Motor neuron (in vitro differentiated cells): Measurements from ENCODE around the gene ZC3H7A. TPM values are rescaled to one million over a fixed set of nuclear protein-coding genes. Genes with fewer than 3 reads are reported as not detected.

Experiments
- ATAC-seq, 8 experiments: fragments of 200-7000 bp; cut with Tn5 transposase; replicated peaks in 6 of 8; 2 replicates each; pipeline ENCODE4 v1.8.0; 2021; ENCODE audit warnings: mild to moderate bottlenecking in 8 of 8, moderate library complexity in 8 of 8
- H3K27ac ChIP-seq, 2 donors: fragments of 250-450 bp; sonication (Bioruptor Pico); 2 replicates each; pipeline ENCODE4 v1.9.0; 2021; ENCODE audit warnings: antibody characterized with exemption in 2 of 2, mild to moderate bottlenecking in 2 of 2, moderate library complexity in 1 of 2
- H3K4me1 ChIP-seq, 2 donors: fragments of 250-450 bp; sonication (Bioruptor Pico); replicated peaks in 1 of 2; 2 replicates each; pipeline ENCODE4 v1.6.1; 2021; ENCODE audit warnings: antibody characterized with exemption in 2 of 2, mild to moderate bottlenecking in 2 of 2, moderate library complexity in 1 of 2
- H3K4me3 ChIP-seq, 5 donors: fragments of 250-450 bp; sonication (Bioruptor Pico); 2 replicates each; pipeline ENCODE4 v1.9.0; 2021; ENCODE audit warnings: antibody characterized with exemption in 5 of 5, mild to moderate bottlenecking in 5 of 5, moderate library complexity in 4 of 5
- WGBS, 10 experiments: fragments of 450-650 bp; shearing (Covaris generic); methylation state at CpG; one replicate each; pipeline ENCODE4 v1.0.0; 2022; 5-methylcytosine and 5-hydroxymethylcytosine counted together
- in situ Hi-C, 9 experiments: fragments of 400-800 bp; cut with MboI; loops; one replicate each; pipeline ENCODE4 v1.15.0; 2021; ENCODE audit warnings: low sequenced_read_pairs in 9 of 9, low pct_unique_long_range_greater_than_20kb in 2 of 9; ENCODE audit not compliant: unreplicated experiment in 9 of 9
- total RNA-seq, 8 experiments: library from RNA; unstranded; fragments of 300-600 nt; gene quantifications; 2 replicates each; pipeline versions ENCODE4 v1.2.3 to v1.2.4, GENCODE V29; 2022

The ZC3H7A gene
- total RNA-seq, 8 experiments from 2014 or later: 23.0 to 82.7 (median 39.3) TPM

DNA sequence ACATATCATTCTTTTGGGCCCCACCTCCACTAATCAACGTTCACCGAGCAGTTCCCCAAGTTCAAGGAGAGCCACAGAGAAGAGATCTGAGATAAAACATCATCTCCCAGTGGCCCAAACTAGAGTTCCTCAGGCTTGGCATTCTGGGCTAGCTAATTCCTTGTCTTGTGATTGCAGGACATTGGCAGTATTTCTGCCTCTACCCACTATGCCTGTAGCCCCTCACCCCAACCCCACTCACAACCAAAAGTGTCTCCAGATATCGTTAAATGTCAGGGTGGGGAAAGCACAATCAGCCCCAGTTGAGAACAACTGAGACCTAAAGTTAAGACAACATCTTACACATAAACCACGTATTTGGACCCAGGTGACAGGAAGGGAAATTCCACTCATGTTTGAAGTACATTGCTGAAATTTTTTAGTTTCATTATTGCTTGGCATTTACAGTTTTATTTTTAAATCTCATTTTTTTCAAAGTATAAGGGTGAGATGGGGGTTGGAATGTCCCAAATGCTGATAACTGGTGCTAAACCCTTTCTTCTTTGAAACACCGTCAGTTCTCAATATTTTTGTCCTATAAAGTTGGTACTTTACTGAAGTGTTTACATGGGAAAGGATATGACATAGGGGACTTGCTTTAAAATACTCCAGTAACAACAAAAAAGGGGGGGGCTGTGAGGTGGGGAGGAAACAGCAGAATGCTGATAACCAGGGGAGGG lies 13.6 kb downstream of the ZC3H7A start:
- Histone ChIP-seq H3K4me3 (no peak overlapping the region), H3K27ac (no peak overlapping the region), H3K4me1 (peaks cover 0 to 7% of the 10 kb centered on the region in 2 donors)
- in situ Hi-C loops: no loop called here
- WGBS, 10 experiments: 20 to 100% (median 87%) methylated on average over 1 to 5 of the region's 5 CpGs; no CpG with 5 or more reads in 1 of the 10 experiments
- ATAC-seq: peak in 3 of 8 experiments; percentile 25 to 43 (median 40)

DNA sequence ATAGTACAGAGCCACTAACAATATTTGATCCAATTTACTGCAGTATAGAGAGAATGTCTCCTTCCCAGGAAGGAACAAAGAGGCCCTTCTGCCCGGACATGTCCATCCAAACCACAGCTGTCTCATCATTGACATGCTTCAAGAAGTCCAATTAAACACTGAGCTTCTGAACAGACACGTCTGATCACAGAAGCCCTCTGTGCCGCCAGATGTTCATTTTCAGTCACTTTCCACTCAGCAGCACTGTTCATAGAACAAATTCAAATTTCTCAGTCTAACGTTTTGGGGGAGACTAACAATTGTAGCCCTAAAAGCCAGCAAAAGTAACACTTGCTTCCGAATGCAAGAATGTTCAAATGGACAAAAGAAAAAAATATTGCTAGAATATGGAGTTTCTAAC lies 15.3 kb downstream of the ZC3H7A start:
- 17 to 75% (median 56%) methylated on average over 2 to 5 of the region's 5 CpGs; no CpG with 5 or more reads in 3 of the 10 experiments for WGBS, 10 experiments
- ATAC-seq: peak in 3 of 8 experiments; percentile 17 to 39 (median 35)
- Histone ChIP-seq H3K4me1 (peaks cover 0 to 7% of the 10 kb centered on the region in 2 donors), H3K27ac (peak overlapping the region in 1 of 2 donors; percentile 4), H3K4me3 (no peak overlapping the region)
- in situ Hi-C loops: no loop called here

DNA sequence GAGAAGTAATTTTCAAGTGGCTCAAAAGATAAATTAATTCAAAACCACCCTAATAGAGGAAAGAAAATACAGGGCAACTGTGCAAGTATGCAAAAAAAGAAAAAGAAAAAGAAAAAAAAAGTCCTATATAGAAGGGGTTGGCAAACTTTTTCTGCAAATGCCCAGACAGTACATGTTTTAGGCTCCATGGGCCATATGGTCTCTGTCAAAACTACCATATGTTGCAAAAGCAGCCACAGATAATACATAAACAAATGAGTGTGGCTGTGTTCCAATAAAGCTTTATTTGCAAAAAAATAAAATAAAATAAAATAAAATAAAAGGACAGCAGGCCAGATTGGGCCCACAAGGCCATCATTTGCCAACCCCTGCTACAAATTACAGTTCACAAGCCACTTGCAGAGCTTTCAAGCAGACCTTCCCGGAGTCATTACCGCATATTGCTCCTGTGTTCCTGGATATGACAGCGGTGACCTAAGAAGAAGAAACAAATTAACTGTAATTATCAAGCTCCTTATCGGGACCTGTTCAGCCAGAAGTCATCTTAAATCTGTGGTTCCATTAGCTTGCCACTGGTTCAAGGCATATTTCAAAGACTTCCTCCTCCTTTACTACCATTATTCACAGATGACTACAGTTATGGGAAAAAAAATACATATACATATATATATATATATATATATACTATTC lies 15.9 kb downstream of the ZC3H7A start:
- 78 to 100% (median 95%) methylated on average over 1 to 4 of the region's 4 CpGs for WGBS, 10 experiments
- Histone ChIP-seq H3K4me3 (no peak overlapping the region), H3K27ac (no peak overlapping the region), H3K4me1 (peaks cover 0 to 7% of the 10 kb centered on the region in 2 donors)
- in situ Hi-C loops: no loop called here
- ATAC-seq: no peak

GRCh38 chr16:11779074-11779473 lies 18.0 kb downstream of the ZC3H7A start:
- in situ Hi-C loops: no loop called here
- WGBS, 10 experiments: 84 to 100% (median 99%) methylated on average over 1 to 7 of the region's 7 CpGs

GRCh38 chr16:11774065-11774626 lies 22.9 kb downstream of the ZC3H7A start:
- H3K4me3 ChIP-seq: no peak overlapping the region
- in situ Hi-C loops: no loop called here
- no peak for ATAC-seq
- H3K4me1 ChIP-seq: no peaks in the 10 kb centered on the region
- H3K27ac ChIP-seq: no peak overlapping the region
- WGBS, 10 experiments: 65 to 100% (median 100%) methylated on average over 1 to 3 of the region's 3 CpGs; no CpG with 5 or more reads in 1 of the 10 experiments

More at GRCh38 chr16:11779074-11779473, 18.0 kb downstream of the ZC3H7A start:
- no peak overlapping the region for H3K27ac ChIP-seq
- peaks cover 0 to 7% of the 10 kb centered on the region in 2 donors for H3K4me1 ChIP-seq
- no peak overlapping the region for H3K4me3 ChIP-seq
- no peak for ATAC-seq

DNA sequence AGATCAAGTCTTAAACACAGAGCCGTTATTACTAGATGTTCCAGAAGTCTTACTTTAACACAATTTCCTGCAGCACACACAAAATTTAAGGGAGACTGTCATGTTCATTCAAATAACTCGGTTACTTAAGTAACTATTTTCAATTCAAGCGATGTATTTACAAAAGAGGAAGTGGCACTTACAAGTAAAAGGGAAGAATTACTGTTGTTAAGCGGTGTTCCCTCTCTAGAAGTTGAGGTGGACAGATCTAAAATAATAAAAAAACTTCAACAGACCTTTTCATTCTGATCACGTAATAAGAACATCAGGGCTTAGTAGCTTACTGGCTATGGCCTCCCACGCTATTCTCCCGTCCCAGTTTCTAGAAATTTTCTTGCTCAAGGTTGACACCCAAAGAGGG lies 28.2 kb downstream of the ZC3H7A start:
- Histone ChIP-seq H3K4me3 (no peak overlapping the region), H3K27ac (no peak overlapping the region), H3K4me1 (no peaks in the 10 kb centered on the region)
- in situ Hi-C loops: no loop called here
- 82 to 100% (median 95%) methylated on average over 4 to 7 of the region's 7 CpGs for WGBS, 10 experiments
- ATAC-seq: no peak

- in situ Hi-C loops: no loop called here
- 71 to 100% (median 95%) methylated on average over 1 to 4 of the region's 4 CpGs; no CpG with 5 or more reads in 4 of the 10 experiments for WGBS, 10 experiments
- no peaks in the 10 kb centered on the region for H3K4me1 ChIP-seq
- H3K27ac ChIP-seq: no peak overlapping the region
- ATAC-seq: peak in 1 of 8 experiments; percentile 41
- no peak overlapping the region for H3K4me3 ChIP-seq
Measured at GRCh38 chr16:11762431-11762830, 34.6 kb downstream of the ZC3H7A start.

GRCh38 chr16:11759997-11760396 lies 37.1 kb downstream of the ZC3H7A start:
- in situ Hi-C loops: no loop called here
- Histone ChIP-seq H3K27ac (no peak overlapping the region), H3K4me1 (no peaks in the 10 kb centered on the region), H3K4me3 (no peak overlapping the region)
- no peak for ATAC-seq
- WGBS, 10 experiments: 93 to 100% (median 100%) methylated on average over 1 to 4 of the region's 4 CpGs; no CpG with 5 or more reads in 2 of the 10 experiments

GRCh38 chr16:11759163-11759834 lies 37.8 kb downstream of the ZC3H7A start:
- peak in 1 of 8 experiments; percentile 32 for ATAC-seq
- in situ Hi-C loops: no loop called here
- WGBS, 10 experiments: 72 to 100% (median 94%) methylated on average over 3 to 9 of the region's 9 CpGs
- H3K4me1 ChIP-seq: no peaks in the 10 kb centered on the region
- H3K4me3 ChIP-seq: no peak overlapping the region
- H3K27ac ChIP-seq: no peak overlapping the region

DNA sequence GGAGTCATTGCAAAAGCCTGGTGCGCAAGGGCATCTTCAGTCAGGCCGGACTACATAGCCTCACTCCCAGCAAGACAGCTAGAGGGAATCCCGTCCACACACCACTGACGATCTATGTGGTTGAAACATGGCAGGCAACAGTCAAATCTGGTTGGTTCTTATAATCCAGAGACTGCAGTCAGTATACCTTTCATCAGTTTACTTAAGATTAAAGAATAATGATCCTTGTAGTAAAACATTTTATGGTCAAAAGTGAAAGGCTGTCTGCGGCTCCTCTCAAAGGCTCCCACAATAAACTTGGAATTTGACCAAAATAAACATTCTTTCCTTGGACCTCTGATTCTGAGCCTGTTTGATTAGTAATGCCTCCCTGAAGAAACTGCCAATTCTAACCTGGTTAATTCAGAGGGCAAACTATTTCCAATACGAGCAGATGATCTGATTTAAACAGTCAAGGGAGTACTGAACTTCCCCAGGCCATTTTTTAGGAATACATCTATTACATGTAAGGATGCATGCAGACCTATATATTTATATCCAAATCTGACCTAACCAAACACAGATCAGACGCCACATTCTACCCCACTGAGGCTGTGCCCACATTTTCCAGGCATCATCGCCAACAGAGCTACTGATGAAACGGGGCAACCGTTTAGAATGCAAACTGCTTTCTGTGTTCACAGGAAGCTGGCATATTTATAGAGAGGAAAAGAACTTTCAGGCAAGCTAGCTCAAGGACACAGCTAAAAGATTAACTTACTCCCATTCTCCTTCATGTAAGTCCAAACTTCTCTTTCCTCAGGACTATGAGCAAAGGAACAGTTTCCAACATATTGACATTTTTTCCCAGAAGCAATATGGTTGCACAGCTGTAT lies 39.1 kb downstream of the ZC3H7A start:
- ATAC-seq: peak in 1 of 8 experiments; percentile 36
- Histone ChIP-seq H3K27ac (no peak overlapping the region), H3K4me3 (no peak overlapping the region), H3K4me1 (no peaks in the 10 kb centered on the region)
- in situ Hi-C loops: no loop called here
- WGBS, 10 experiments: 83 to 100% (median 91%) methylated on average over 2 to 8 of the region's 10 CpGs

GRCh38 chr16:11756248-11756647 lies 40.8 kb downstream of the ZC3H7A start:
- 30 to 100% (median 94%) methylated on average over 1 to 3 of the region's 3 CpGs; no CpG with 5 or more reads in 2 of the 10 experiments for WGBS, 10 experiments
- H3K4me3 ChIP-seq: no peak overlapping the region
- in situ Hi-C loops: no loop called here
- H3K27ac ChIP-seq: no peak overlapping the region
- H3K4me1 ChIP-seq: no peaks in the 10 kb centered on the region
- ATAC-seq: peak in 3 of 8 experiments; percentile 64 to 88 (median 82)

- ATAC-seq: no peak
- in situ Hi-C loops: no loop called here
- Histone ChIP-seq H3K4me3 (no peak overlapping the region), H3K27ac (no peak overlapping the region), H3K4me1 (no peaks in the 10 kb centered on the region)
- 20 to 100% (median 97%) methylated on average over 1 to 13 of the region's 13 CpGs for WGBS, 10 experiments
Measured at GRCh38 chr16:11755022-11755760, 41.9 kb downstream of the ZC3H7A start.
